ENCODE measurements around the gene TTC9B.

DNA sequence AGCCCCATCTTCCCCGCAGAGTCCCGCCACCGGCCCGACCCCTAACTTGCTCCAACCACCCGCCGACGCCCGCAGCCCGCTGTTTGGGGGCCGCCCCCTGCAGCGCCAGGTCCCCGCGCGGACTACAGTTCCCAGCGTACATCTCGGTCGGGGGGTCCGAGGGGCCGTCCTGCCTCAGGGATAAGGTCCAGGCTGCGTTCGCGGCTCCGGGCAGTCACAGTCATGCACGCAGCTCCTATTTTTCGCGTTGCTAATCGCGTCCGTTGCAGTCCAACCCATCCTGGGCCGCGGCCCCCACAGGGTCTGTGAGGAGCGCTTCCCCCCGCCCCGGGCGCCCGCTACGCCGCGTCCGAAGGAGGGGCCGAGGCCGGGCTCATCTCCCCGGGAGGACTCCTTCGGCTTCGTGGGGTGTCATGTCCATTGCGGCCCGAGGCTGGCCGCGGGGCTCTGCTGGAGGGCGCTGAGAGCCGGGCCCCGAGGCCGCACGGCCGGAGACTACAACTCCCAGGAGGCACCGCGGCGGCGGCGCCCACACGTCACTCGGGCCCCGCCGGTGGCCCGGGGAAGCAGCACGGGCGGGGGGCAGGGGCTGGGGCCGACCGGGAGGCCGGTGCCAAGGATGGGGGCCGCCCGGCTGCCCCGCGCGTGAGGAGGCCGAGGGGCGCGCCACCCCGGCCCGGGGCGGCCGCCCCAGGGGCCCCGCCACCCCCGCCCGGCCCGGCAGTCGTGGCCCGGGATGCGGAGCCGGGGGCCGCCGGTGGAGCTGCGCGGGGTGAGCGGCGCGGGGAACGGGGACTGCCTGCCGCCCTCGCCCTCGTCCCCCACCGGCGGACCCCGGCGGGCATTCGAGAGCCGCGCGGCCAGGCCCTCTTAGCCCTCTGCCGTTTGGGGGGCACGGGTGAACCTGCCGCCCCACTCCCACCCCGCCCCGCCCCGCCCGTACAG is 27.0 kb downstream of the TTC9B start, which contains the start of gene MAP3K10:
- no peak for TF ChIP-seq POLR2AphosphoS5 (IDR thresholded peaks at IDR 0.05; ENCODE audit: low read depth)
- TF ChIP-seq, protein P1, sequence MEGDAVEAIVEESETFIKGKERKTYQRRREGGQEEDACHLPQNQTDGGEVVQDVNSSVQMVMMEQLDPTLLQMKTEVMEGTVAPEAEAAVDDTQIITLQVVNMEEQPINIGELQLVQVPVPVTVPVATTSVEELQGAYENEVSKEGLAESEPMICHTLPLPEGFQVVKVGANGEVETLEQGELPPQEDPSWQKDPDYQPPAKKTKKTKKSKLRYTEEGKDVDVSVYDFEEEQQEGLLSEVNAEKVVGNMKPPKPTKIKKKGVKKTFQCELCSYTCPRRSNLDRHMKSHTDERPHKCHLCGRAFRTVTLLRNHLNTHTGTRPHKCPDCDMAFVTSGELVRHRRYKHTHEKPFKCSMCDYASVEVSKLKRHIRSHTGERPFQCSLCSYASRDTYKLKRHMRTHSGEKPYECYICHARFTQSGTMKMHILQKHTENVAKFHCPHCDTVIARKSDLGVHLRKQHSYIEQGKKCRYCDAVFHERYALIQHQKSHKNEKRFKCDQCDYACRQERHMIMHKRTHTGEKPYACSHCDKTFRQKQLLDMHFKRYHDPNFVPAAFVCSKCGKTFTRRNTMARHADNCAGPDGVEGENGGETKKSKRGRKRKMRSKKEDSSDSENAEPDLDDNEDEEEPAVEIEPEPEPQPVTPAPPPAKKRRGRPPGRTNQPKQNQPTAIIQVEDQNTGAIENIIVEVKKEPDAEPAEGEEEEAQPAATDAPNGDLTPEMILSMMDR (IDR thresholded peaks at IDR 0.05; ENCODE audit: insufficient read depth, low read length): no peak
